Measurements from ENCODE around the gene MCMBP. TPM values are rescaled to one million over a fixed set of nuclear protein-coding genes. Genes with fewer than 3 reads are reported as not detected.

MCMBP gene
- total RNA-seq, 2 experiments from 2014 or later, result 53.8 to 77.5 TPM

GRCh38 chr10:119782981-119783664 is 89.5 kb downstream of the MCMBP start:
- ChIA-PET POLR2A (interaction anchor here (1.1 to 1.2 kb wide), 2 partner anchors 12 to 22 kb away, joined by 3 read pairs; no protein-coding TSS in a partner anchor), CTCF (ENCODE audit: unreplicated experiment) (no interaction called here)
- H3K4me2 ChIP-seq (ENCODE audit: low read length), result peak overlapping the region; percentile 28
- no peak for DNase-seq (ENCODE audit: low spot score)
- H3K4me1 ChIP-seq (ENCODE audit: insufficient read depth, low read length, poor library complexity, severe bottlenecking), result peaks cover 18% of the 10 kb centered on the region
- no TSS peak for BruUV-seq (replicated peaks)
- no peaks in the 10 kb centered on the region for H3K79me2 ChIP-seq (ENCODE audit: insufficient read depth, low read depth, low read length)
- TF ChIP-seq CTCF (conservative IDR thresholded peaks at IDR 0.05; ENCODE audit: low read length) (no peak), EZH2phosphoT487 (IDR thresholded peaks at IDR 0.05; ENCODE audit: borderline replicate concordance, low read depth, low read length) (no peak)
- H4K20me1 ChIP-seq (ENCODE audit: insufficient read depth, low read length), result no peaks in the 10 kb centered on the region
- no peaks in the 10 kb centered on the region for H3K9me3 ChIP-seq (ENCODE audit: low read length)
- intact Hi-C loops (cut with micrococcal nuclease; ENCODE audit: unreplicated experiment), result no loop called here
- no peaks in the 10 kb centered on the region for H3K9me2 ChIP-seq (ENCODE audit: insufficient read depth, low read length)
- H2AFZ ChIP-seq (ENCODE audit: low read length), result no peak overlapping the region
- no peak overlapping the region for H3K4me3 ChIP-seq (ENCODE audit: low read depth, low read length, poor library complexity, severe bottlenecking)
- H3K36me3 ChIP-seq (ENCODE audit: insufficient read depth, low read length), result no peaks in the 10 kb centered on the region; the same call in 1 of the 2 replicates
- no peak overlapping the region for H3K27ac ChIP-seq (ENCODE audit: low read depth, low read length, poor library complexity, severe bottlenecking)

- H2AFZ ChIP-seq (ENCODE audit: low read length), result no peak overlapping the region
- H3K4me2 ChIP-seq (ENCODE audit: low read length), result no peak overlapping the region
- intact Hi-C loops (cut with micrococcal nuclease; ENCODE audit: unreplicated experiment), result no loop called here
- BruUV-seq (replicated peaks), result no TSS peak
- POLR2A ChIA-PET, result interaction anchor here (0.7 kb wide), 1 partner anchor 11 kb away, joined by 3 read pairs; no protein-coding TSS in a partner anchor
- peaks cover 18% of the 10 kb centered on the region for H3K4me1 ChIP-seq (ENCODE audit: insufficient read depth, low read length, poor library complexity, severe bottlenecking)
- H3K9me3 ChIP-seq (ENCODE audit: low read length), result no peaks in the 10 kb centered on the region
- no peaks in the 10 kb centered on the region; the same call in 1 of the 2 replicates for H3K36me3 ChIP-seq (ENCODE audit: insufficient read depth, low read length)
- TF ChIP-seq CTCF (conservative IDR thresholded peaks at IDR 0.05; ENCODE audit: low read length), result no peak
- no peak for TF ChIP-seq EZH2phosphoT487 (IDR thresholded peaks at IDR 0.05; ENCODE audit: borderline replicate concordance, low read depth, low read length)
- no peaks in the 10 kb centered on the region for H3K9me2 ChIP-seq (ENCODE audit: insufficient read depth, low read length)
- H3K27ac ChIP-seq (ENCODE audit: low read depth, low read length, poor library complexity, severe bottlenecking), result no peak overlapping the region
- CTCF ChIA-PET (ENCODE audit: unreplicated experiment), result no interaction called here
- H3K4me3 ChIP-seq (ENCODE audit: low read depth, low read length, poor library complexity, severe bottlenecking), result no peak overlapping the region
- no peak for DNase-seq (ENCODE audit: low spot score)
- no peaks in the 10 kb centered on the region for H4K20me1 ChIP-seq (ENCODE audit: insufficient read depth, low read length)
- no peaks in the 10 kb centered on the region for H3K79me2 ChIP-seq (ENCODE audit: insufficient read depth, low read depth, low read length)
These were observed 91.1 kb downstream of the MCMBP start for GRCh38 chr10:119781498-119781897.

- Histone ChIP-seq H3K4me2 (ENCODE audit: low read length) (no peak overlapping the region), H3K4me1 (ENCODE audit: insufficient read depth, low read length, poor library complexity, severe bottlenecking) (peaks cover 18% of the 10 kb centered on the region), H4K20me1 (ENCODE audit: insufficient read depth, low read length) (no peaks in the 10 kb centered on the region), H3K36me3 (ENCODE audit: insufficient read depth, low read length) (no peaks in the 10 kb centered on the region; the same call in 1 of the 2 replicates), H3K9me3 (ENCODE audit: low read length) (no peaks in the 10 kb centered on the region), H3K79me2 (ENCODE audit: insufficient read depth, low read depth, low read length) (no peaks in the 10 kb centered on the region), H3K9me2 (ENCODE audit: insufficient read depth, low read length) (no peaks in the 10 kb centered on the region), H2AFZ (ENCODE audit: low read length) (no peak overlapping the region), H3K27ac (ENCODE audit: low read depth, low read length, poor library complexity, severe bottlenecking) (no peak overlapping the region), H3K4me3 (ENCODE audit: low read depth, low read length, poor library complexity, severe bottlenecking) (no peak overlapping the region)
- no peak for DNase-seq (ENCODE audit: low spot score)
- intact Hi-C loops (cut with micrococcal nuclease; ENCODE audit: unreplicated experiment), result no loop called here
- no TSS peak for BruUV-seq (replicated peaks)
- ChIA-PET CTCF (ENCODE audit: unreplicated experiment) (no interaction called here), POLR2A (interaction anchor here (0.7 kb wide), 1 partner anchor 10 kb away, joined by 3 read pairs; no protein-coding TSS in a partner anchor)
- TF ChIP-seq EZH2phosphoT487 (IDR thresholded peaks at IDR 0.05; ENCODE audit: borderline replicate concordance, low read depth, low read length) (no peak), CTCF (conservative IDR thresholded peaks at IDR 0.05; ENCODE audit: low read length) (no peak)
These were observed 91.7 kb downstream of the MCMBP start for GRCh38 chr10:119780879-119781480.
